HG03565 (cell line): ENCODE data around the gene KAZN.

Source experiments
- ATAC-seq: cut with Tn5 transposase; IDR thresholded peaks from one replicate; pipeline ENCODE4 v1.9.1; 2021; ENCODE audit warnings: mild to moderate bottlenecking, moderate library complexity; ENCODE audit not compliant: unreplicated experiment

KAZN gene

DNA sequence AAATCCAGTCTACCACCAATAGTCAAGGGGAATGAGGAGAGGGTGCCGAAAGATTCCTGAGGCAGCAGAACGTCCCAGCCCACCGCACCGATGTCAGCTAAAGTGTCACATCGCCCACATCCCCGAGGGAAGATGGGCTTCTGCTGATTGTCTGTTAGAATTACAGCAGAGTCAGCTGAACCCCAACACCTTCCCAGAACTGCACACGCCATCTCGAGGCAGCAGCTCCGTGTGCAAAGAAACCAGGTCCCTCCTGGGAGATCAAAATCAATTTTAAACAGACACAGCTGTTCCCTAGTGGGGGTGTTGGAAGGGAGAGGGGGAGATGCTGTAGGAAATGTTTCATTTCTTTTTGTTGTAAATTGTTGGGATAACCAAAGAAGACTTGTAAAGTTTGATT is 12.8 kb upstream of the KAZN start:
- ATAC-seq, result no peak

DNA sequence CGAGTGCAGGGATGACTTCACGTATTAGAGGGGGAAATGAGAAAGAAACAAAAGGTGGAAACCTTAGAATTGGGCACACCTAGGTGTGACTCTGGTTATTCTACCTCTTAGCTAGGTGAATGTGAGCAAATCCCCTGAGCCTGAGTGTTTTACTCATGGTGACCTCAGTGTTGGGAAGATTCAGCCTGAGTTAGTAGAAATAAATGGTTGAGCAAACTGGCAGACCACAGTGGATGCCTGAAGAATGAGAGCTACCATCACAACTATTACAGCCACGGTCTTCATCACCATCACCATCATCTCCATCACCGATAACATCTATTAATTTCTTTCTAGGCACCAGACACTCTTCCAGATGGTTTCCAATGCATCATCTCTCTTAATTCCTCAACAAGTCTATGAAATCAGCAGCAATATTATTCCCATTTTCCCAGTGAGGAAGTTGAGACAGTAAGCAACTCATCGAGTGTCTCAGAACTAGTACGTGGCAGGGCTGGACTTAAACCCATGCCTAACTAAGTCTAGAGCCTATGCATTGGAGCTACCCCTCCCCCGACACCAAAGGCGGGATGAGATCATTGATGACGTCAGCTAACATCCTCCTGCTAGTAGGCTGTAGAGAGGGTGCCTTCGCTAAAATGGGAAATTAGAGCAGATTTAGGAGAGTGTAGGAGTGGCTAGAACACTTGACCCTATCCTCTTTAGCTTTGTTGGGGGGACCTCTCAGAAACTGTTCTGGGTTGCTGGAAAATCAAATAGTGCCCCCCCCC is 7.9 kb upstream of the KAZN start:
- no peak for ATAC-seq

DNA sequence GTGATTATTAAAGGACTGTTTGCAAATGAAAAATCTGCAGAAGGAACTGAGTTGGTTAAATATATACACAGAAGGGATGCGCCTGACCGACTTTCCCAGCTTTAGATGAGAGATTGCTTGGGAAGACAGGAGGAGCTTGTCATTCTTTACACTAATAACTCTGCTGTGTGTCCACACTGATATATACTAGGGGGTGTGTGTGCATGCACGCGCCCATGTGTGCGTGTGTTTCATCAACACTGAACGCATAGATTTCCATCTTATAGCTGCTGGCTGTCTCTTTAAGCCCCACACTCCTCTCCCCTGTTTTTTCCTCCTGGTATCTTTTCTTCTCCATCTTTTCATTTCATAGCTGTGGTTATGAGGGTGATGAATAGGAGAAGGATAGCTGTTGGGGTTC is 6.9 kb upstream of the KAZN start:
- ATAC-seq, result no peak

DNA sequence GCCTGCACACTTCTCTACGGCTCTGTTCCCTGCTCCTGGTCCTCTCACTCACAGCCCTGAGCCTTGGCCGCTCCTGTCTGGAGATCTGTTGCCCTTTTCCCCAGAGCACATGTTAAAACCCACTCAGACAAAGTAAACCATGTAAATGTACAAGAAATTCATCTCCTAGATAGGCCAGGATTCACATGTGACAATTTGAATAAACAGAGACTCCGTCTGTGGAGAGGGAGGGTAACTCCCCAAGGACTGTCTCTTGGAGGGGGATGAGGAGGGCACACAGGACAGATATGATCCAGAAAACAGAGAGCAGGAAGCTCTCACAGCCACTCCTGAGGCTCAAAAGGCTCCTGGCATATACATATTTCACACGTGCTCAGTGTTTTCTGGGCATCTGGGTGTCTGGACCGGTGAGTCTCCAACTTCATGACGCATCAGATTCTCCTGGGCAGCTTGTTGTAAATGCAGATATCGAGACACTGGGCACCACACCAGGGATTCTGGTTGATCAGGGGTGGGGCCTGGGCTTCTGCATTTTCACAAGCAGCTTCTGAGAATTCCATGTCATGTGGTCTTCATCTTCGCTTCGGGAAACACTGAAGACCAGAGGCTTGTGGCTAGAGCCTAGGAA is 6.4 kb upstream of the KAZN start:
- ATAC-seq, result no peak

DNA sequence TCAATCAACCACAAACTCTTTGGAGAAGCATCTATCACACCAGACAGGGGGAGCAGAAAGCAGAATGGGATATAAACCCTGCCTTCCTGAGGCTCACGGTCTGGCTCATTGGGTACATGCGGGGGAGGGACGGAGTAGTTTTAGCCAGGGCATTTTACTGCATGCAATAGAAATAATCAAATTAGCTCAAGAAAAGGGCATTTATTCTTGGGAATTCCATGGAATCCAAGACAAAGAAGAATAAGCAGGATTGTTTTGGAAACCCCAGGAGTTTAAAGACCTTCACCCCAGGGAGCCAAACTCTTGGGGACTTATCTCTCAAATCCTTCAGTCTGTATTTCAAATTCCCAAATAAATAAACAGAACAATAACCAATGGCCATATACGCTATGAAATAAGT is 5.2 kb upstream of the KAZN start:
- ATAC-seq, result no peak

DNA sequence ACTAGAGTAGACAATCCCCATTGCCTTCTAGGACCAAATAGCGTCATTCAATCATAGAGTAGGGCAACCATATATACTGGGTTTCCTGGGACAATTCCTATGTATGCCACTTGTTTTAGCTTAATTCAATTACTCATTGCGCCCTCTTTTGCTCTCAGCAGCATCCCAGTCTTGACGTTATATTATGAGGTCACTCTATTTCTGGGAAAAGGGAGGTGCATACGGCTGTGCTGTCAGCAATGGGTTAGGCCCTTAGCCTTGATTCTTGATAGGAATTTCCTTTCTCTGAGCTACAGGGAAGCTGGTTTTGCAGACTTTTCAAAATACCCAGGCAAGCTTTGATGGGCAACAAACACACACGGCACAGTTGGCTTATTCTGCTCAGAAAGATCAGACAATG is 4.4 kb upstream of the KAZN start:
- ATAC-seq, result no peak

DNA sequence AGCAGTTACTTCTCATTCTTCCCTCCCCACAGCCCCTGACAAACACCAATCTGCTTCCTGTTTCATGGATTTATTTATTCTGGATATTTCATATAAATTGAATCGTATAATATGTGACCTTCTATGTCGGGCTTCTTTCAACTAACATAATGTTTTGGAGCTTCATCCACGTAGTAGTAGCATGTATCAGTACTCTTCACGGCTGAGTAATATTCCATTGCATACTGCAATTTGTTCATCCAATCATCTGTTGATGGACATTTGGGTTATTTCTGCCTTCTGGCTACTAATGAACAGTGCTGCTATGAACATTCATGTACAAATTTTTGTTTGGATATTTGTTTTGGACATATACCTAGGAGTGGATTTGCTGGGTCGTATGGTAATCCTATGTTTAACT is 1.9 kb upstream of the KAZN start:
- no peak for ATAC-seq

DNA sequence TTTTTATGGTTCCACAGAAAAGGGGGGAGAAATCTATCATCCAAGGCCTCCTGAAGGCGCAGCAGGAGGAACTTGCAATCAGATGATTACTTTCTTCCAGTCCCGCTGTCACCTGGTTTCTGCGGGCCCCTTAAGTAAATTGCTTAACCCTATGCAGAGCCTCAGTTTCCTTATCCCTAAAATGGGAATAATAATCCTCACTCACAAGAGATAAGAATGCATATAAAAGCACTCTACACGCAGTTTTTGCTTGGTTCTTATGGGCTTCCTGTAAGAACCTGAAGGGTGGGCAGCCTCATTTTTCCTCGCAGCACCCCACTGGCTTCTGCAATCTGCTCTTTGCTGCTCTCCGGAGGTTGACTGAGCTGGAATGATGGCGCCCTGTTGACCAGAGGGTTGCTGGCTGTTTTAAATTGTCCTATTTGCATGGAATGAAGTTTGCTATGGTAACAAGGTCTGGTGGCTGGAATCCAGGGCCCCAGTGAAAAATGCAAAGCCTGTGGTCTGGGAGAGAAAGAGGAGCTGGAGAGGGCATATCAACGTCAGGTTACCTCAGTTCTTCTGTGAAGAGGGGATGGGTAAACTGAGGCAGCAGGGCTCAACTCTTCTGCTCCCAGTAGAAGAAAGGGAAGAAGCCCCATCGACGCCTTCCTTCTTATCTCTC is 1.0 kb upstream of the KAZN start:
- ATAC-seq, result no peak

DNA sequence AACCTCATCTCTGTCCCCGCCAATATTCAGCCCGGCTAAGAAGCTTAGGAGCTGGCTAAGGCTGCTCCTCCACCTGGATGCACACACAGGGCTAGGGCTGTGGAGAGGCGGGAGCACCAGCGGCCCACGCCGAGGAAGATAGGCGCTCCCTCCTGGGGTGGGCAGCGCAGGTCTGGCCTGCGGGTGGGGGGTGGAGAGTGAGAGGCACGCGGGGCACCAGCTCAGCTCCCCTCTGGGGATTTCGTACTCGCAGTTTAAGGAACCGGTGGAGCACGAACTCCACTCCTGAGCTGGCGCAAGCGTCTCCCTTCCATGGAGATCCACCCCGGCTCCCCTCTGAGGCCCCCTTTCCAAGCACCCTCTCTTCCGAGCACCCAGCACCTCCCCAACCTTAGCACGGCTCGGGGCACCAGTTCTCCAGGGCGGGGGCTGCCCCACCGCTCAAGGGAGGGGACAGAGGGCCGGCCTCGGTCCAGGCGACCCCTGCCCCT is 433 bp upstream of the KAZN start:
- no peak for ATAC-seq

DNA sequence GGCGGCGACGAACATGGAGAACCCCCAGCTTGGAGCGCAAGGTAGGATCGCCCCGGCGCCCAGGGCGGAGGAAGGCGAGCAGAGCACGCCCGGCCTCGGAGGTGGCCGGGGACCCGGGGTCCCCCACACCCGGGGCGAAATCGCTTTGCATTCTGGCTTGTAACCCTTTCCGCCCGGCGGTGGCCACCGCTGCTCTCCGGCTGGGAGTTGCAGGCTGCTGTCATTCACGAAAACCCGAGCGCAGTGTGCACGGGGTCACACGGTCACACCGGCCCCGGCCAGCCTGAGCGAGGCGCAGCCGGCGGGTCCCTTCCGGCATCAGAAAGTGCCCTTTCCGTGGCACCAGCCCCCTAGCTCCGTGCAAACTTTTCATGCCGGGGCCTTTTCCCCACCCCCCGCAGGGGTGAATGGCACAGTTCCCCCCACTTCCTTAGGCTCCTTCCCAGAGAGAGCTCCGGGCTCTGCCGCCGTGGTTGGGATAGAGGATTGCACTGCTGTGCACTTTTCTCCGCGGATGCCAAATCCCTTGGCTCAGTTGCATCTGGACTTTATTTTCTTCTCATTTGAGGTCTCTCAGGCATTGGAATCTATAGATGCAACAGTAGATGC is 802 bp downstream of the KAZN start:
- ATAC-seq, result no peak

DNA sequence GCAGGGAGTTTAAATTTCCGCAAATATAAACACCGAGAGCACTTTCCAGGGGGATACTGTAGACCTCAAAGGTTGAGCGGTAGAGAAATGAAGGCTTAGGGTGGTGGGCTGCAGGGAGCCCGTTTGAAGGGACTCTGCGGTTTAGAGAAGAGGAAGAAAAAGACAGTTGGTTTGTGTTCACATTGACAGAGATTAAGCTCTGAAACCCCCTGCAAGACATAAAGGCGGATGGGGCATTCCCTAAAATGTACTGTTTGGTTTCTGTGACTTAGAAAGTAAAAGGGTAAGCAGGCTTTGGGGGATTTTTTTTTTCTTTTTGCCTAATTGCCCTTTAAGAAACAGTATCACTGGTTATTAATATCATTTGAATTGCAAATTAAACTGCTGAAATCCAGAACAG is 1.3 kb downstream of the KAZN start:
- ATAC-seq, result peak; percentile 61

DNA sequence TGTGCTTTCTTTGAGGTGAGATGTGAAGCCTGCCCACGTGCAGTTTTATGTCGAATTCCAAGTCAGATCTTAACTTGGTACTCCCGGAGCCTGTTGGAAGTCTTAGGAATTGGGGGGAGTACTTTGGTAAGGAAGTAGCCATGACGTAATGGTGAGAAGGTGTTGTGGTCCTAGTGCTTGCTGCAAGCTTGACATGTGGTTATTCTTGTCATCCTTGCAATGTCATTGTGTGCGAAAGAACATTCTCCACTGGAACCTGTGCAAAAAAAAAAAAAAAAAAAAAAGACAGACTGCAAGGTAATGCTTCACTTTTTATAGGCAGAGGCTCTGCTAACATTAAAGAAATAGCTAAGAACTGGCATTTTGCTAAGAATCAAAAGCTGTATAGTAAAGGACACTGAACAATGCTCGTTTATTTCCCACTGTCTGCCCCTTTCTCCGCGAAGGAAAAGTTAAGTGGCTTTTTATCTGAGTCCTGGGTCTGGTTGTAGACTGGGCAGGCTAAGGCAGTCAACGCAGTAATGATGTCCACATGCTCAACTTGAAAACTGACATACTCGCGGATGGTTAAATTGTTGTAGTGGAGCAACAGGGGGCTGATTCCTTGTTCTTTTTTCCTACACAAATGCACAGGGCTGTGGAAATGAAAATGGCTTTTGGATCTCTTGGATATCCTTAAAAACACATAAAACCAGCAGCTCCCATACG is 2.1 kb downstream of the KAZN start:
- ATAC-seq, result no peak

DNA sequence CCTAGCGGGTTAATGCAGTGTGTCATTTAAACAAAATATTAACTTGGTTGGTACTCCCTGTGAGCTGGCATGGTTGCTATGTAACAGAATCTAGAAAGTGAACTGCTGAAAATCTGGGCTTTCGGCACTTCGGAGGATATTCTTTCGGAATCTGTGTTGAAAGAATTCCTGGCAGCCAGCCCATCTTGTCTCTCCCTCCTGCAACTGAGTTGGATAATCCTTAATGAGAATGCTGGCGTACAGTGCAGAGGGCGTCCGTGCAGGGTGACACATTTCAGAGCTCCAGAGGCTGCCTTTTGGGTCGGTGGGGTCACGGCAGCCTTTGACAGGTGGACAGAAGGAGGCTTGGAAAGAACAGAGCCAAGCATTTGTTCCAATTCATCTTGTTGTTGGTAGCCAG is 3.7 kb downstream of the KAZN start:
- ATAC-seq, result no peak

DNA sequence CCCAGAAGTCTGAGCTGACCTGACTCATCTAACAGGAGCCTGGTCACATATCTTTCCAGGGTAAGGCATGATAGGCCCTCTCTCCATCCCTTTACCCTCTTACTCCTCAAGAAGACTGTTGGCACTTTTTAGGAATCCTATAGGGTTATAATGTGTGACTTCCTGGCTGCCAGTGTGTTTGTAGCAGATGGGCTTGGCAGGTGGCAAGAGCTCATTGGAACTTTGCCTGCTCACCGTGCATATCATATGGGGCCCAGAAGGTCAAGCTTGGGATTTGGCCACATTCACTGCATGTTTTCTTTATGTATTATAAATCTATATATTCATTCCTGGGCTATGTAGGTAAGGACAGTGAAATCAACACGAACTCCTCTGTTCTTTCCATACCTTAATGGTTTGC is 5.2 kb downstream of the KAZN start:
- no peak for ATAC-seq

DNA sequence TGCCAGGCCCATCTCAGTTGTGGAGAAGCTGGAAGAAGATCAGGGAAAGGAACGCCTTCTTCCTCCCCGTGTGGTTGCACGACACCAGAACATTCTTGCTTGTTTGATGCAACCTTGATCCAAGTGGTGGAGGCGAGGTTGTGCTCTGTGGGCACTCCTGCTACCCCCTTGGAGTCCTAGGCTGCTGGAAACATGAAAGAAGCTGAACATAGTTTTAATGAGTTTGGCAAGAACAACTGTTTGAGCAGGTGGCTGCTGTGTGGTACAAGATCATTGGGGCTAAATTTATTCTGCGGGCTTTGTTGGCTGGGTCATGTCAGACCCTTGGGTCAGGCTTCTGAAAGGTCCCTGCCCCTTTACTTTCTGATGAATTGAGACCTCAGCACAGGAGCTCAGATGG is 5.9 kb downstream of the KAZN start:
- ATAC-seq, result no peak

DNA sequence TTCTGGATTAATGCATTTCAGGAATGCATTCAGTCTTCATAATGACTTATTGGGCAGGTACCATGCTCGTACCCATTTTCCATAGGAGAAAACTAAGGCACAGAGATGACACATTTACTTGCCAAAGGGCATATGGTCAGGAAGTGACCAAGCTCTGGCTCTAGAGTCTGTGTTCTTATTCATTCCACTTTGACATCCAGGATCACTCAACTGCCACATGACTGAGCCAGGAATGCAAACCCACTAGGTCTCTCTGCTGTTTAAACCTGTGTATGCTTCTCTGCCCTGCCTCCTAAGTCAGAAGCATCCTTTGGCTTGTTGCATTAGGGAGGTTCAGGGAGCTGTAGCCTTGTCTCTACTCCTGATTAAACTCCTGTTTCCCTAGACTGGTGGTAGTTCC is 7.5 kb downstream of the KAZN start:
- no peak for ATAC-seq

DNA sequence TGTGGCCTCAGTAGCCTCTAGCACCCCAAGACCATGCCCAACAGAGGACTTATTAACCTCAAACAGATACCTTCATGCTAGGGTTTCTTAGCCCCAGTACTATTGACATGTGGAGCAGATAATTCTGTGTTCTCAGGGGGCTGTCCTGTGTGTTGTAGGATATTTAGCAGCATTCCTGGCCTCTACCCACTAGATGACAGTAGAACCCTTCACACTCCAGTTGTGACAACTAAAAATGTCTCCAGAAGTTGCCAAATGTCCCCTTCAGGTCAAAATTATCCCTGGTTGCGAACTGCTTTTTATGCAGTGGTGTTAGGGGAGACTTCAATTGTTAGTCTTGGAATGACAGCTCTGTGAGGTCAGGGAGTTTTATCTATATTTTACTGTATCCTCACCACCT is 8.1 kb downstream of the KAZN start:
- no peak for ATAC-seq

DNA sequence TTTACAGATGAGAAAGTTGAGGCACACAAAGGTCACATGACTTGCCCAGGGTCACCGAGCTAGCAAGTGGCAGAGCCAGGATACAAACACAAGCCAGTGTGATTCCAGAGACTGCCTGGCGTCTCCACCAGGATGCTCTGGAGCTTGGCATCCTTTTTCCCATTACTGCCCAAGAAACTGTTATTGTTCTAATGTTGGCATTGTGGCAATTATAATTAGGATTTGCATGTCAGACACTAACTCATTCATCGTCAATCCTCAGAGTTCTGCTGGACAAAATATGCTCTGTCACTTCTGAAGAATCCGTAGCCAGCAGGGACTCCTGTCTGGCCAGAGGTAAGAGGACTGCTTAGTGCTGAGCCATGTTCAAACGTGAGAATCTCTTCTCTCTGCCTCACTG is 8.8 kb downstream of the KAZN start:
- no peak for ATAC-seq

DNA sequence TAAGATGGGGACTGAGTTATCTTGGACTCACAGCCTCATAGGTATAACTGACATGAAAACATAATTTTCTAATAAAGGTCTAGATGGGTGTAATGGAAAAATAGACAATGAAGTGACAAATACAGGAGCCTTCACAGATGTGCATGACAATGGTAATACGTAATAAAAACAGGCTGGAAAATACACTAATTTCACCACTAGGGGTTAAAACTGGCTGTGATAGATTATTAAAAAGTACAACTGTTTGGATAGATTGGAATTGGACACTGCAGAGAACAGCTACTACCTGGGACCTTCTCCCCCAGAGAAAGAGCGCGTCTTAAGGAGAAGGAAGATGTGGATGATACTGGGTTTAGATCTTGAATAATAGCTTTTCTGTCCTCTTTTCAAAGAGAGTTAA is 9.8 kb downstream of the KAZN start:
- no peak for ATAC-seq

DNA sequence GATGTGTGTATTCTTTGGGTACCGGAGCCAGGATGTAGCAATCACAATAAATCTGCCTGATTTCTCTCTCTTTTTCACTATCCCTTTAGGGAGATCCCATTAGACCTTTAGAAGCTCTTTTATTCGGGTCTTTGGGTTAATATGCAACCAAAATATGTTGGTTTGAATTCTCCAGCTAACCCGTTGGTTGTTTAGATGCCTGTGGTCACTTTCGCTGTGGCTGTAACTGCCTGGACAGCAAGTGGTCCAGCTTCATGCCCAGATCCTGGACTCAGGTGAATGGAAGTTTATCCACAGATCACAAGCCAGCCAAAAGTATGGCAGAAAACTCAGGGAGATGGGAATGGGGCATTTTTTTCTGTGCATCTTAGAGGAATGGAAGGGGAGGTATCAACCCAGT is 12.3 kb downstream of the KAZN start:
- ATAC-seq, result no peak

DNA sequence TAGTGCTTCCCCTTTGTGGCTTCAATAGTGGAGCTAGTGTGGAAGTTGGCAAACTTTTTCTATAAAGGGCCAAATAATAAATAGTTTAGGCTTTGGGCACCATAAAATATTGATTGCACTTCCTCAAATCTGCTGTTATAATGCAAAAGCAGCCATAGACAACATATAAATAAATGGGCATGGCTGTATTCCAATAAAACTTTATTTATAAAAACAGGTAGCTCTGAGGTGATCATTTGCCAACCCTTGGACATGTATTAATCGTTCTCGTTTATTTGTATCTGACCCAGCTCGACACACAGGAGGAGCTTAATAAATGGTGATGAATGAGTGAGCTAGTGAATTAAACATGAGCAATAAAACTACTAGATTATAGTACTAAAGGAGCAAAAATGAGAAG is 13.3 kb downstream of the KAZN start:
- no peak for ATAC-seq
